Mucosa of descending colon (tissue), 3 donors: ENCODE measurements around the gene ANKRD42. TPM values are rescaled to one million over a fixed set of nuclear protein-coding genes. Genes with fewer than 3 reads are reported as not detected.
A peak's percentile ranks its signal among the peaks of the same experiment; 100 is the strongest.

Source experiments
- ATAC-seq: fragments of 200-7000 bp; cut with Tn5 transposase; one replicate; pipeline ENCODE4 v1.9.1; 2020; ENCODE audit warnings: mild to moderate bottlenecking, moderate library complexity
- DNase-seq, 3 donors: peaks; one replicate each; pipeline ENCODE4 v3.0.0-alpha.2; 2020
- H3K36me3 ChIP-seq: fragments of 200-600 bp; one replicate; pipeline ENCODE4 v1.8.0; 2021; ENCODE audit warnings: low read depth, mild to moderate bottlenecking
- H3K4me1 ChIP-seq: fragments of 200-600 bp; one replicate; pipeline ENCODE4 v1.8.0; 2021; ENCODE audit warnings: low read depth, mild to moderate bottlenecking
- H3K4me3 ChIP-seq: fragments of 200-600 bp; one replicate; pipeline ENCODE4 v1.8.0; 2021; ENCODE audit warnings: mild to moderate bottlenecking
- H3K9me3 ChIP-seq: fragments of 200-600 bp; one replicate; pipeline ENCODE4 v1.8.0; 2021; ENCODE audit warnings: mild to moderate bottlenecking
- CTCF ChIP-seq: fragments of 200-600 bp; IDR thresholded peaks from one replicate; pipeline ENCODE4 v1.8.0; 2022; ENCODE audit warnings: antibody characterized with exemption, mild to moderate bottlenecking
- intact Hi-C, 2 donors: fragments of 100-400 bp; cut with DNase I in 1 of 2; cut with micrococcal nuclease in 1 of 2; formaldehyde crosslinking; loops; one replicate each; pipeline versions ENCODE4 v1.11.0 to v1.11.1; 2022; cut with DNase I, micrococcal nuclease
- total RNA-seq, 3 donors: library from RNA; stranded (reverse); fragmentation: NEBNext Ultra II Directional in 2 of 3; extraction: Animal tissue kit (Norgen Biotek cat#: 25700) in 2 of 3; gene quantifications; one replicate each; pipeline versions ENCODE4 v1.2.1 to v1.2.4, GENCODE V29; 2021 to 2023
- donor health status: DM: no; HTN: no; CAD: no; lungs with moderate emphysema.
- donor health status: DM: no; HTN: no; CAD: no.
- donor health status: DM: no; HTN: yes; CAD: no.

ANKRD42 gene
- total RNA-seq, 3 donors from 2014 or later, result 7.7 to 15.3 (median 9.3) TPM

GRCh38 chr11:83153764-83154163, 39.7 kb upstream of the ANKRD42 start:
- ATAC-seq (no peak), DNase-seq (no peak)
- TF ChIP-seq CTCF, result no peak
- Histone ChIP-seq H3K4me1 (no peaks in the 10 kb centered on the region), H3K4me3 (no peak overlapping the region), H3K36me3 (no peaks in the 10 kb centered on the region), H3K9me3 (no peaks in the 10 kb centered on the region)
- intact Hi-C loops, result no loop called here

- intact Hi-C loops, result loop anchor here in 1 of 2 donors (5.0 kb wide), 1 partner anchor 79 kb away; no protein-coding TSS in a partner anchor
- DNase-seq, result peak in 1 of 3 donors; percentile 99
- H3K4me3 ChIP-seq, result peak overlapping the region; percentile 89
- ATAC-seq, result peak; percentile 91
- H3K36me3 ChIP-seq, result no peaks in the 10 kb centered on the region
- TF ChIP-seq CTCF, result no peak
- H3K9me3 ChIP-seq, result no peaks in the 10 kb centered on the region
- no peaks in the 10 kb centered on the region for H3K4me1 ChIP-seq
These were observed 37.1 kb upstream of the ANKRD42 start for GRCh38 chr11:83156144-83156995.

- Histone ChIP-seq H3K9me3 (no peaks in the 10 kb centered on the region), H3K4me1 (no peaks in the 10 kb centered on the region), H3K36me3 (no peaks in the 10 kb centered on the region), H3K4me3 (peak within 1 kb of the TSS; percentile 89)
- DNase-seq, result peak in 2 of 3 donors; percentile 97 to 99
- intact Hi-C loops, result loop anchor here in 1 of 2 donors (5.0 kb wide), 1 partner anchor 80 kb away; no protein-coding TSS in a partner anchor
- ATAC-seq, result peak; percentile 21
- no peak for TF ChIP-seq CTCF
These were observed 36.4 kb upstream of the ANKRD42 start, which contains the start of gene PCF11 for GRCh38 chr11:83156996-83157593. PCF11 (plus strand) TSS chr11:83157131; CDS start chr11:83157440, 309 bp downstream.

- Histone ChIP-seq H3K9me3 (no peaks in the 10 kb centered on the region), H3K4me3 (peak overlapping the region; percentile 89), H3K4me1 (peaks cover 6% of the 10 kb centered on the region), H3K36me3 (no peaks in the 10 kb centered on the region)
- ATAC-seq, result peak; percentile 37
- intact Hi-C loops, result loop anchor here in 1 of 2 donors (5.0 kb wide), 1 partner anchor 80 kb away; no protein-coding TSS in a partner anchor
- DNase-seq, result peak; percentile 67 to 72 (median 70)
- TF ChIP-seq CTCF, result no peak
These were observed 35.7 kb upstream of the ANKRD42 start for GRCh38 chr11:83157594-83158356.

- H3K36me3 ChIP-seq, result no peaks in the 10 kb centered on the region
- H3K9me3 ChIP-seq, result no peaks in the 10 kb centered on the region
- TF ChIP-seq CTCF, result no peak
- ATAC-seq (no peak), DNase-seq (no peak)
- intact Hi-C loops, result loop anchor here in 1 of 2 donors (5.0 kb wide), 1 partner anchor 81 kb away; no protein-coding TSS in a partner anchor
- peak overlapping the region; percentile 89 for H3K4me3 ChIP-seq
- H3K4me1 ChIP-seq, result peaks cover 8% of the 10 kb centered on the region
These were observed 35.1 kb upstream of the ANKRD42 start for GRCh38 chr11:83158357-83158786.
